HG03439 (cell line): ENCODE measurements around the gene CALR.
"Not testable (repeated sequence)": the region's sequence is repeated elsewhere in the genome, so short reads cannot be mapped to it uniquely, and the experiment has no call there.

Source experiments
- ATAC-seq: cut with Tn5 transposase; IDR thresholded peaks from one replicate; pipeline ENCODE4 v1.9.1; 2021; ENCODE audit warnings: mild to moderate bottlenecking, moderate library complexity; ENCODE audit not compliant: unreplicated experiment

Gene CALR

GRCh38 chr19:12933287-12934072 is 4.9 kb upstream of the CALR start, which contains the start of gene FARSA:
TSS of gene FARSA (minus strand) at chr19:12933711. CDS start at chr19:12933696, 15 bp downstream.
- peak; percentile 52 for ATAC-seq

- ATAC-seq = no peak
Observed at GRCh38 chr19:12935071-12935470, 3.3 kb upstream of the CALR start.

DNA sequence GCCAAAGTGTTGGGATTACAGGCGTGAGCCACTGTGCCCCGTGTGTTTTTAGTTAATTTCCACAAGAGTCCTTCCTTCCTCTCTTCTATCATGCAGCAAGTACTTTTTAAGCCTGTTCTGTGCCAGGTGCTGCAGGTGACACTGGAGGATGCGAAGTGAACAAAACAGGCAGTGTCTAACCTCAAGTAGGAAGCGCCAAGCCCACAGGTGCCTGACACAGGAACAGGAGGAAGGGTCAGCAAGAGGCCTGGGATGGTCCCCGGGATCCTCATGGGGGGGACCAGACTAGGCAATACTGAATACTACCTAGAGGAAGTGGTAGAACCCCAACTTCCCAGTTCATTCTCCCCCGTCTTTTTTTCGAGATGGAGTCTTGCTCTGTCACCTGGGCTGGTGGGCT is 1.8 kb upstream of the CALR start:
- ATAC-seq = no peak

- ATAC-seq = no peak
Observed at GRCh38 chr19:12937093-12937926, 1.1 kb upstream of the CALR start.

DNA sequence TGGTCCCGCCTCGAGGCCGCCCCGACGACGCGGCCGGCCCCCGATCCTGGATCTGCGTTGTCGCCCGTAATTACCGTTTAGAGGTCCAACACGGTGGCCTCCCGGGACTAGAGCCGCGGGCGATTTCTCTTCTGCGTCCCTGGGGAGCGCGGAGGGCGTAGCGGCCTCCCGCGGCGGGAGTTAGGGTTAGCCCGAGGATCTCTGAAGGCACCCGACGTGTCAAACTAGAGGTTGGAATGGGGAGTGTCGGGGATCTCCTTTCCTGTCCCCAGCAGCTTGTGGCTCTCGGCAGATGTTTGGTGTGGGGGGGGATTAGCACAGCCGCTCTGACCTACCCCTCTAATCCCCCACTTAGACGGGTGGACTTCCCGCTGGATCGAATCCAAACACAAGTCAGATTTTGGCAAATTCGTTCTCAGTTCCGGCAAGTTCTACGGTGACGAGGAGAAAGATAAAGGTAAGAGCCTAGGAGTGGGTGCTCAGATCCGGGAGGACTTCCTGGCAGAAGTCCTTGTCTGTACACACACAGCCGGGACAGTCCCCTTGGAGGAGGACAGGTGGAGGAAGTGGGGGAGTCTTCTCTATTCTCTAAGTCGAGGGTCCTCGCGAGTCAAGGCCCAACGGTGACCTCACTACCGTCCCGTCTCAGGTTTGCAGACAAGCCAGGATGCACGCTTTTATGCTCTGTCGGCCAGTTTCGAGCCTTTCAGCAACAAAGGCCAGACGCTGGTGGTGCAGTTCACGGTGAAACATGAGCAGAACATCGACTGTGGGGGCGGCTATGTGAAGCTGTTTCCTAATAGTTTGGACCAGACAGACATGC is 581 bp downstream of the CALR start:
- peak; percentile 6 for ATAC-seq

GRCh38 chr19:12939975-12940423 is 1.6 kb downstream of the CALR start:
- ATAC-seq = no peak

DNA sequence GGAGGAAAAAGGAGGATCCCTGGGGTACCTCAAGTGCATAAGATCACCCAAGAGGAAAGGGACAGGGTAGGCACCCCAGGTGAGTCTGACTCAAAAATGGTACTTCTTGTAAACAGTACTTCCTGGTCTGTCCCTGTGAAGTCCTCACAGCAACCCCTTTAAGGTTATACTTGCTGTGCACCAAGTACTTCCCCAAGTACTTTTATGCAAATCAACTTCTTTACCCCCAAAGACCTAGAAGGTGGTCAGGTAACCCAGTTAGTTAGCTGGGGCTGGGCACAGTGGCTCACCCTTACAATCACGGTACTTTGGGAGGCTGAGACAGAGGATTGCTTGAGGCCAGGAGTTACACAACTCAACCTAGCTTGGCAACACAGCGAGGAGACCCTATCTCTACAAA is 2.5 kb downstream of the CALR start:
- ATAC-seq = no peak

GRCh38 chr19:12943437-12944044 is 5.1 kb downstream of the CALR start:
- ATAC-seq = no peak

DNA sequence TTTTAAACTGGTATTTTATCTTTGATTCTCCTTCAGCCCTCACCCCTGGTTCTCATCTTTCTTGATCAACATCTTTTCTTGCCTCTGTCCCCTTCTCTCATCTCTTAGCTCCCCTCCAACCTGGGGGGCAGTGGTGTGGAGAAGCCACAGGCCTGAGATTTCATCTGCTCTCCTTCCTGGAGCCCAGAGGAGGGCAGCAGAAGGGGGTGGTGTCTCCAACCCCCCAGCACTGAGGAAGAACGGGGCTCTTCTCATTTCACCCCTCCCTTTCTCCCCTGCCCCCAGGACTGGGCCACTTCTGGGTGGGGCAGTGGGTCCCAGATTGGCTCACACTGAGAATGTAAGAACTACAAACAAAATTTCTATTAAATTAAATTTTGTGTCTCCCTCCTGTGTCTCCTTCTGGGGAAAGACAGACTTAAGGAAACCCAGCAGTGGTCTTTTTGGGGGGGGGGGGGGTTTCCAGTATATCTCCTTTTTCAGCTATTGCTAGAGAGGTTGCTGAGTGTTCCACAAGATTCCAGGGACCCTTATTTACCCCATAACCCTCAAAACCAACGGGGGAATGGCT is 5.8 kb downstream of the CALR start:
- ATAC-seq = no peak

DNA sequence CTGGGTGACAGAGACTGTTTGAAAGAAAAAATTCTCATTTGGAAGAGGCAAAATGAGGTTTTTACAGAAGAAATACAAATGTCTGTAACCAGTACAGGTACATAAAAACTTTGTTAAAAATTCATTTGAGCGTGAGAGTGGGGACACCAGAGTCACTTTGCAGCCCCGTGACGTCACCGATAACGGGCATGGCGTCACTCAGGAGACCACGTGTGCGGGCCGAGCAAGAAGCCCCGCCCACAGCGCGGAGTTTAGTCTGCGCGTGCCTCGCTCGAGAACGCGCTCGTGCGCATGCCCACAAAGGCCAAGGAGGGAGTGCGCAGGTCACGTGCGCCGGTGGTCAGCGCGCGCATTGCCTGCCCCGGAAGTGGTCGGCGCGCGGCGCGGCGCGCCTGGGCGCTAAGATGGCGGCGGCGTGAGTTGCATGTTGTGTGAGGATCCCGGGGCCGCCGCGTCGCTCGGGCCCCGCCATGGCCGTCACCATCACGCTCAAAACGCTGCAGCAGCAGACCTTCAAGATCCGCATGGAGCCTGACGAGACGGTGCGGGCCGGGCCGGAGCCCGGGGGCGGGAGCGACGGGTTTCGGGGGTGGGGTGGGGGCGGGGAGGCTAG is 7.2 kb downstream of the CALR start, which contains the start of gene RAD23A:
Gene RAD23A, plus strand, starts transcription at position 384 of the 613 bp plus-strand sequence. Its CDS starts 87 bp downstream, at position 471.
- peak; percentile 76 for ATAC-seq

DNA sequence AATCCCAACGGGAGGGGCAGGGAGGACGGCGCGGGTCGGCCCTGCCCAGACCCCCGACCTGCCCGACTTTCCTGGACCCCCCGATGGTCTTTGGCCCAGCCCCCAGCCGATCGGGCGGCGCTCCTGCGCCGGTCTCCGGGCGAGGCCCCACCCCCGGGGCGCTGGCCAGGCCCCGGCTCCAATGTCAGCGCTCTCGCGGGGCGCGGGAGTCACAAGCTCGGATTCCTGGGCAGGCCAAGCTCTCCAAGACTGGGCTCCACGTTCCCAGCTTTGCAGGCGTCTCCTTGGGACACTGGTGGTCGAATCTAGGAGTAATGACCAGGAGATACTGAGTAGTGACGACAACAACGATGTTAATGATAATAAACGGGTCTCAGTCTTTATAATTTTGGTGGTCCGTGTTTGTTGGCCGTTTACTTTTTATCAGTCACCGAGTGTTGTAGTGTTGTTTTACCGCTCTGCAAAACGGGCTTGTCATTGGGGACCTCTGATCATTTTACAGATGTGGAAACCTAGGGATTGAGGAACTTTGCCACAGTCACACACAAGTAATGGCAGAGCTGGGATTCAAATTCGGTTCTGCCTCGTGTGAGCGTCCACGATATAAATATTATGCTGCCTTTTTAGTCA is 7.8 kb downstream of the CALR start:
- ATAC-seq = peak; percentile 13

DNA sequence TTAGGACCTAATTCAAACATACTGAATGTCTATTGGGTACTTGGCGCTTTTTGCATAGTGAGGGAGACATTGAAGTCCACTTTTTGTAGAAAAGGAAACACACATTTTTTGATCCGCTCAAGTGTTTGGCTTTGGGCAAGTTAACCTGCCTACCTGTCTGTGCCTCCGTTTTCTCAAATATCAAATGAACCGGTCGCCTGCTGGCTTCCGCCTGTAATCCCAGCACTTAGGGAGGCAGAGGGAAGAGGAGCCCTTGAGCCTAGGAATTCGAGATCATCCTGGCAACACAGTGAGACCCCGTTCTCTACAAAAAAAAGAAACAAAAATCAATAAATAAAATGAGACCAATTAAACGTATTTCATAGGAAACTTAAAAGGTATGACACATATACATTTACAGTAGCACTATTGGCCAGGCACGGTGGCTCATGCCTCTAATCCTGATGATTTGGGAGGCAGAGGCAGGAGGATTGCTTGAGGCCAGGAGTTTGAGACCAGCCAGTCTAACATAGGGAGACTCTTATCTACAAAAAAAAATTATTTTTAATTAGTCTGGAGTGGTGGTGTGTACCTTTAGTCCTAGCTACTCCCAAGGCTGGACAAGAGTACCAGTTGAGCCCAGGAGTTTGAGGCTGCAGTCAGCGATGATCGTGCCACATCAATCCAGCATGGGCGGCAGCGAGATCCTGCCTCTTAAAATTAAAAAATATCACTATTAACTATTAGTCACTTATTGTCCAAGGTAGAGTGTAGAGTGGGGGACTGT is 8.5 kb downstream of the CALR start:
- ATAC-seq = no peak

- no peak for ATAC-seq
Observed at GRCh38 chr19:12947702-12948611, 9.5 kb downstream of the CALR start.

- ATAC-seq = no peak
Observed at GRCh38 chr19:12948612-12949362, 10.4 kb downstream of the CALR start.

GRCh38 chr19:12949363-12950283 is 11.2 kb downstream of the CALR start:
- no peak for ATAC-seq

GRCh38 chr19:12952050-12952449 is 13.6 kb downstream of the CALR start:
- not testable (repeated sequence) for ATAC-seq
